IPS-NIHi7 (cell line): ENCODE measurements around the gene GPR6.

Source experiments
- DNase-seq: peaks from one replicate; pipeline ENCODE4 v3.0.0; 2012; ENCODE audit warnings: mixed read lengths; ENCODE audit errors: extremely low spot score

Gene GPR6

GRCh38 chr6:109999740-110000139, 21.6 kb downstream of the GPR6 start:
- no peak for DNase-seq

- DNase-seq: no peak
These were observed 24.6 kb downstream of the GPR6 start for GRCh38 chr6:110002676-110003075.

DNA sequence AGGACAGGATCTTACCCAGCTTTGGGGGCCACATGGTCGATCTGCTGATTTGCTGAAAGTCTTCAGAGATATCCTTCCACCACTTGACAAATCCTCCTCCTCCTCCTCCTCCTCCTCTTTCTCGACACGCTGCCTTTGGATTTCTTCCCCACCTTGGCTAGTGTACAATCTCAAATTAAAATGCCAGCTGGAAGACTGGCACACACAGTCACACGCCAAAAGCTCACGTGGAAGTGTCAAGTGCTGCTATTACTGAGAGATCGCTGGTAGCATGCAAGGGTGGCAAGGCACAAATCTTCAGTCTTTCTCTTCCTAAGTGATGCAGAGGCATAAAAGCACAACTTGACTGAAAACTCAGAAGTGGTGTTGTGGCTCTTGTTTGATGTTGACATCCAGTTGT, 35.3 kb downstream of the GPR6 start:
- no peak for DNase-seq

DNA sequence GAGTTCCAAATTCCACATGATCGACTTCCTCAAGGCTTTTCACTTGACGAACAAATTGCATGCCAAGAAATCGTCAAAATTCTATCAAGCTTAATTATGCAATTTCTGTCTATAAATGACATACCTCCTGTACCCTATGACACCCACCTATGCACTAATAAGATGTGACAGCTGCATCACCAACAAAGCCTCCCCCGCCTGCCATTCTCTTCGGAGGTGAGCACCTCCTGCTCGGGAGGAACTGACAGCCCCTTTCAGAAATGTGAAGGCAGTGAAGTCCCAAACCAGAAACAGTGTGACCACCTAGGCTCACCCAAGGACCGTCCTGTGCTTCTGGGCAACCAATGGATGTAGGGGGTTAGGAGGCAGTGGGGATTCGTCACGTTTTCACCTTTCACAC, 37.1 kb downstream of the GPR6 start:
- DNase-seq: no peak

DNA sequence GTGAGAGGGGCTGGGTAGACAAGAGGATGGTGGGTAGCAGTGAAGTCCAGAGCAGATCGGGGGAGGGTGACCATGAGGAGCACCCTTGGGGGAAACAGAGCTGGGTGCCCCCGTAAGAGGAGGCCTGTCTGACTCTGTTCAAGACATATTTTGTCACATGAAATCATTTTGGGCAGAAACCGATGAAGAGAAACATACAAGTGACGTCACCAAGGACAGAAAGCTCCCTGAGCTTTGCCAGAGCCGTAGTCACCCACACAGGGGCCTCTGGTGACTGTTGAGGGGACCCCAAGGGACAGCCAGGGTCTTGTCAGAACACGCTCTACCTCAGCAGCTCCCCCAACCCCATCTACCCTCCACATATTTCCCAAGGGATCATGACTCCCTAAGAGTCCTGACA, 39.2 kb downstream of the GPR6 start:
- DNase-seq: no peak

DNA sequence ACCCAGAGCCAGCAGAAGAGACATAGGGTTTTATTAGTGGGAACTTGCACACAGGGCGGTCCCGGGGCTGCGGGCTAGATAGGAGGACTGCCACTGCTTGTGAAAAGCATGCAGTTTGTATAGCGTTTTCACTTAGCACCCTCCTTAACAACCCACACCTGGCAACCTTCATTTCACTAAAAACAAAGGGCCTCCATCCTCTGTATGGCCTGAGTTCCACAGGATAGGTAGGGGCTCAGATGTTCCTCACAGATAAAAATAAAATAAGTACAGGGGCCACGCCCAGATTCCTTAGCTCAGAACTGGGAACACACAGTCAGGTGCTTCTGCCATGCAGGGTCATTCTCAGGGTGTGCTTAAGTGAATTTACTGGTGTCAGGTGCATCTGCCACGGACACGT, 39.8 kb downstream of the GPR6 start:
- no peak for DNase-seq

GRCh38 chr6:110018486-110018885, 40.4 kb downstream of the GPR6 start:
- DNase-seq: no peak

- no peak for DNase-seq
These were observed 42.8 kb downstream of the GPR6 start for GRCh38 chr6:110020888-110021287.

DNA sequence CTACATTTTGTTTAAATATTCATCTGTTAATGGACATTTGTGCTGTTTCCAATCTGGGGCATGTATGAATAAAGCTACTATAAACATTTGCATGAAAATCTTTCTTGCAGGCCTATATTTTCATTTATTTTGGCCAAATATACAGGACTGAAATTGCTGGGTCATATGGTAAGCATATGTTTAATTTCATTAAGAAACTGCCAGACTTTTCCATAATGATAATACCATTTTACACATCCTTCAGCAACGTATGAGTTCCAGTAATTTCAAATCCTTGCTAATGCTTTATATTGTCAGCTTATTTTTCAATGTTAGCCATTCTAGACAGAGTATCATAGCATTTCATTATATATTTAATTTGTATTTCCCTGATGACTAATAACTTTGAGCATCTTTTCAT, 51.0 kb downstream of the GPR6 start:
- no peak for DNase-seq
